ENCODE results near the gene LGR6. TPM values are rescaled to one million over a fixed set of nuclear protein-coding genes. Genes with fewer than 3 reads are reported as not detected.

The LGR6 gene
- total RNA-seq, 3 donors from 2014 or later = 2.6 to 11.3 TPM; not detected in 1

DNA sequence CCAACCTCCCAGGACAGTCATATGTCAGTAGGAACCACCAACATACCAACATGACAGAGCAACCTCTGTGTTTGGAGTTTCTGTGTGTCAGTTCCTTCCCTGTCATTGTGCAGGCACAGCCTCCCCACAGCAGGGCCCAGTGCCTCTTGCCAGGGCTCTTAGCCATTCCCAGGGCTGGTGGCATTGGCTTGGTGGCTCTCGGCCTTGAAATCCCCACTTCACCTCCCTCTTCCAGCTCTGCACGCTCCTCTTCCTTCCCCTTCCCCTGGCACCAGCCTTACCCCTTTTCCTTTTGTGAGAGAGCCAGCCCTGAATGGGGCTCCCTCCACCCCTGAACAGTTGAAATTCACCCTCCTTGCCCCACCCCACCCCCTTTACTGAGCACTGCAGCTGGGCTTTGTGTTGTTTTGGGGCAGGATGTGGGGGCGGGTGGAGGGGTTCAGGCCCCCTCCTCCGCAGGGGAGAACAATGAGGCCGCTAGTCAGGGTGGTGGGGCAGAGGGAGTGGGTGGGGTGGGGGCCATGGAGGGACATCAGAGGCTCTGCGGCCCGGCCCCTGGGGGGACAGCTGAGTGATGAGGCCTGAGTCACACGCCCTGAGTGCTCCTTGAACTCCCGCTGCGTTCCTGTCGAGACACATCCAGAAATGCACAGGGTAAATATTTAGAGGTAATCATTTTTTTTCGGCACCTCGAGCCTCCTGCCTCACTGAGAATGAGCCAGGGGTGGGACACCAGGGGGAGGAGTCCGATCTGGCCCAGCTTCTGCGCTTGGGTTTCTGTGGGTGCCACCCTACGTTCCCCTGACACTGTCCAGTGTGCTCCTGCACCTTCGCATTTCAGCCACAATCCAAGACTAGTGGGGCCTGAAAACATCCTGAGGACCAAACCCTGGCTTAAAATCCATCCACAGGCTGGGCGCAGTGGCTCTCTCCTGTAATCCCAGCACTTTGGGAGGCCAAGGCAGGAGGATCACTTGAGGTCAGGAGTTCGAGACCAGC lies 28.6 kb downstream of the LGR6 start:
- H3K4me1 ChIP-seq = no peaks in the 10 kb centered on the region
- DNase-seq (ENCODE audit: low spot score in 2 of 2) = no peak
- no peaks in the 10 kb centered on the region for H3K36me3 ChIP-seq
- no peaks in the 10 kb centered on the region for H3K9me3 ChIP-seq
- no peaks in the 10 kb centered on the region for H3K27me3 ChIP-seq
- no peak overlapping the region for H3K4me3 ChIP-seq
- no peak for TF ChIP-seq POLR2AphosphoS5 (IDR thresholded peaks at IDR 0.05)
- TF ChIP-seq POLR2A (IDR thresholded peaks at IDR 0.05) = no peak
- TF ChIP-seq, protein P1, sequence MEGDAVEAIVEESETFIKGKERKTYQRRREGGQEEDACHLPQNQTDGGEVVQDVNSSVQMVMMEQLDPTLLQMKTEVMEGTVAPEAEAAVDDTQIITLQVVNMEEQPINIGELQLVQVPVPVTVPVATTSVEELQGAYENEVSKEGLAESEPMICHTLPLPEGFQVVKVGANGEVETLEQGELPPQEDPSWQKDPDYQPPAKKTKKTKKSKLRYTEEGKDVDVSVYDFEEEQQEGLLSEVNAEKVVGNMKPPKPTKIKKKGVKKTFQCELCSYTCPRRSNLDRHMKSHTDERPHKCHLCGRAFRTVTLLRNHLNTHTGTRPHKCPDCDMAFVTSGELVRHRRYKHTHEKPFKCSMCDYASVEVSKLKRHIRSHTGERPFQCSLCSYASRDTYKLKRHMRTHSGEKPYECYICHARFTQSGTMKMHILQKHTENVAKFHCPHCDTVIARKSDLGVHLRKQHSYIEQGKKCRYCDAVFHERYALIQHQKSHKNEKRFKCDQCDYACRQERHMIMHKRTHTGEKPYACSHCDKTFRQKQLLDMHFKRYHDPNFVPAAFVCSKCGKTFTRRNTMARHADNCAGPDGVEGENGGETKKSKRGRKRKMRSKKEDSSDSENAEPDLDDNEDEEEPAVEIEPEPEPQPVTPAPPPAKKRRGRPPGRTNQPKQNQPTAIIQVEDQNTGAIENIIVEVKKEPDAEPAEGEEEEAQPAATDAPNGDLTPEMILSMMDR (IDR thresholded peaks at IDR 0.05) = no peak
- peak overlapping the region; percentile 3 to 48 for H3K27ac ChIP-seq
- intact Hi-C loops (cut with DNase I; ENCODE audit: low total_unique reads) = no loop called here

DNA sequence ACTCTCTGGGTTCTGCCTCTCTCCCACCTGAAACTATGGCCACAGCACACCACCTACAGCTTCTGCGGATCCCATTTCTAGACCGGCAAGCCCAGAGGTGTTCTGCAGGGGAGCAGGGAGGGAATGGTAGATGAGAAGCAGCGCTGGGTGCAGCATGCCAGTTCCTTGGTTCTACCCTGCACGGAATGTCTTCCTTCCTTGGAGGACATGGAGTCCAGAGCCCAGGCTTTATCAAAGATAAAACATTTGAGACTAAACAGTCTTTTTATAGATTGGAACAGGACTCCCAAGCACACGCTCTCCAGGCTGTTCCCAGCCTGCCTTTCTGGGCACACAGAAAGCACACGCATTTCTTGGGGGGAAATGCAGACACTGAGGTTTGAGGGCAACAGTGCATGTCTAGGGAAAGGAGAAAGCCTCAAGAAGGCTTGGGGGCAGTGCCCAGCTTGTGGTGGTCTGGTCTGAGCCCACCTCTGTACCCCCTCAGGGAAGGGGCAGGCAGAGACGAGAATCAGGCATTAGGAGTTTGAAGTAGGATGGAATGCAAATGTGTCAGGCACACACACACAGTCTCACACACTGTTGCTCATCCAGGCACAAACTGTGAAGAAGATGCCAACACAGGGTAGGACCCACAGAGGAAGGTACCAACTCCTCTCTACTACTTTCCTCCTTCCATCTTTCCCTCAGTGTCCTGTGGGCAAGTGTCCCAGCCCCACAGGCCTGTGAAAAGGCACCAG lies 29.7 kb downstream of the LGR6 start:
- TF ChIP-seq POLR2A (IDR thresholded peaks at IDR 0.05) (no peak), POLR2AphosphoS5 (IDR thresholded peaks at IDR 0.05) (no peak)
- TF ChIP-seq, protein P1 (IDR thresholded peaks at IDR 0.05) = no peak
- Histone ChIP-seq H3K36me3 (no peaks in the 10 kb centered on the region), H3K9me3 (no peaks in the 10 kb centered on the region), H3K4me3 (no peak overlapping the region), H3K4me1 (no peaks in the 10 kb centered on the region), H3K27ac (no peak overlapping the region), H3K27me3 (no peaks in the 10 kb centered on the region)
- intact Hi-C loops (cut with DNase I; ENCODE audit: low total_unique reads) = no loop called here
- no peak for DNase-seq (ENCODE audit: low spot score in 2 of 2)

DNA sequence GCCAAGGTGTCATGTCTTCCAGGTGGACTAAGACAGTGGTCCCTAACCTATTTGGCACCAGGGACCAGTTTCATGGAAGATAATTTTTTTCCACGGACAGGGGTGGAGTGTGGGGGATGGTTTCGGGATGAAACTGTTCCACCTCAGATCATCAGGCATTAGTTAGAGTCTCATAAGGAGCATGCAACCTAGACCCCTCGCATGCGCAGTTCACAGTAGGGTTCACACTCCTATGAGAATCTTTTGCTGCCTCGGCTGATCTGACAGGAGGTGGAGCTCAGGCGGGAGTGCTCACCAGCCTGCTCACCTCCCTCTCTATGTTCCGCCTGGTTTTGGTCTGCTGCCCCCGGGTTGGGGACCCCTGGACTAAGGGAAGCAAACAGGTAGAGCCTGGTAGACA lies 30.9 kb downstream of the LGR6 start:
- TF ChIP-seq, protein P1 (IDR thresholded peaks at IDR 0.05) = no peak
- TF ChIP-seq POLR2AphosphoS5 (IDR thresholded peaks at IDR 0.05) (no peak), POLR2A (IDR thresholded peaks at IDR 0.05) (no peak)
- Histone ChIP-seq H3K4me1 (no peaks in the 10 kb centered on the region), H3K27ac (no peak overlapping the region), H3K9me3 (no peaks in the 10 kb centered on the region), H3K27me3 (no peaks in the 10 kb centered on the region), H3K36me3 (no peaks in the 10 kb centered on the region), H3K4me3 (no peak overlapping the region)
- DNase-seq (ENCODE audit: low spot score in 2 of 2) = no peak
- intact Hi-C loops (cut with DNase I; ENCODE audit: low total_unique reads) = no loop called here

DNA sequence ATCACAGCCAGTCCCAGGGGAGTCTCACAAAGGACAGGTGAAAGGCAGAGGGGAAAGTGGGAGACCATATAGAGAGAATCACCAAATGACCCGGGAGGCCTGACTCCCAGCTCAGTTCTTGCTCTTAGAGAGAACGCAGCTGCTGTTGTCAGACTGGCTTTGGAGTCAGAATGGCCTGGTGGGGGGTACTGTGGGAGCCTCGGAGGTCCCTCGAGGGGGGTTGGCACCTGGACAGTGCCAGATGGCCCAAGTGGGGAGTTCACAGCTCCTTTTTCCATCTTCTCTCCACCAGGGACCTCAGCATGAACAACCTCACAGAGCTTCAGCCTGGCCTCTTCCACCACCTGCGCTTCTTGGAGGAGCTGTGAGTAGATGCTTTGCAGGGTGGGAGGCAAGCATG lies 31.5 kb downstream of the LGR6 start:
- TF ChIP-seq POLR2AphosphoS5 (IDR thresholded peaks at IDR 0.05) = no peak
- TF ChIP-seq, protein P1 (IDR thresholded peaks at IDR 0.05) = no peak
- TF ChIP-seq POLR2A (IDR thresholded peaks at IDR 0.05) = no peak
- intact Hi-C loops (cut with DNase I; ENCODE audit: low total_unique reads) = no loop called here
- H3K36me3 ChIP-seq = no peaks in the 10 kb centered on the region
- H3K9me3 ChIP-seq = no peaks in the 10 kb centered on the region
- no peak overlapping the region for H3K4me3 ChIP-seq
- no peak for DNase-seq (ENCODE audit: low spot score in 2 of 2)
- no peaks in the 10 kb centered on the region for H3K27me3 ChIP-seq
- H3K4me1 ChIP-seq = no peaks in the 10 kb centered on the region
- H3K27ac ChIP-seq = peak overlapping the region in 1 of 2 donors; percentile 17

Data from breast epithelium (tissue), 4 donors.